HepG2 (cell line): Measurements from ENCODE around the gene PGS1. TPM values are rescaled to one million over a fixed set of nuclear protein-coding genes. Genes with fewer than 3 reads are reported as not detected.

Experiments
- ADNP ChIP-seq: sonication (generic); formaldehyde crosslinking; IDR thresholded peaks from 2 replicates; pipeline ENCODE4 v1.4.0; 2020; ENCODE audit warnings: missing genetic modification reagents
- AFF4 ChIP-seq: sonication (generic); formaldehyde crosslinking; IDR thresholded peaks from 2 replicates; pipeline ENCODE4 v1.4.0; 2020; ENCODE audit warnings: missing genetic modification reagents
- ARID4A ChIP-seq: sonication (generic); formaldehyde crosslinking; IDR thresholded peaks from 2 replicates; pipeline ENCODE4 v1.5.0; 2020; ENCODE audit warnings: mild to moderate bottlenecking, missing genetic modification reagents, borderline replicate concordance
- CCDC6 ChIP-seq: sonication (generic); formaldehyde crosslinking; IDR thresholded peaks from 2 replicates; pipeline ENCODE4 v1.8.1; 2022; ENCODE audit warnings: mild to moderate bottlenecking, missing genetic modification reagents, moderate library complexity
- GATAD1 ChIP-seq: IDR thresholded peaks from 2 replicates; pipeline ENCODE4 v1.6.1; 2016; ENCODE audit warnings: missing genetic modification reagents, missing compliant biosample characterization
- HDAC6 ChIP-seq: fragments of 200-600 bp; sonication (generic); IDR thresholded peaks from 2 replicates; pipeline ENCODE4 v1.7.0; 2017; ENCODE audit warnings: mild to moderate bottlenecking, antibody characterized with exemption, low read length, low read depth
- NR2F1 ChIP-seq, 2 experiments: fragments of 450-650 bp in 1 of 2; formaldehyde crosslinking in 1 of 2; IDR thresholded peaks; 2 replicates each; pipeline versions ENCODE4 v1.5.0 to v1.6.1; 2016 to 2020; ENCODE audit warnings: mild to moderate bottlenecking in 1 of 2, missing compliant biosample characterization in 1 of 2, missing genetic modification reagents in 1 of 2, moderate library complexity in 1 of 2
- PRMT3 ChIP-seq: sonication (generic); formaldehyde crosslinking; IDR thresholded peaks from 2 replicates; pipeline ENCODE4 v1.8.1; 2022; ENCODE audit warnings: low read depth, mild to moderate bottlenecking, moderate library complexity, missing genetic modification reagents, borderline replicate concordance
- SP2 ChIP-seq: sonication (generic); formaldehyde crosslinking; IDR thresholded peaks from 2 replicates; pipeline ENCODE4 v1.5.1; 2020; ENCODE audit warnings: mild to moderate bottlenecking, missing genetic modification reagents
- TRIM22 ChIP-seq: fragments of 450-650 bp; IDR thresholded peaks from 2 replicates; pipeline ENCODE4 v1.6.1; 2017
- ZNF275 ChIP-seq: sonication (generic); formaldehyde crosslinking; IDR thresholded peaks from 2 replicates; pipeline ENCODE4 v1.8.0; 2022; ENCODE audit warnings: missing genetic modification reagents, mild to moderate bottlenecking, inconsistent platforms, borderline replicate concordance
- ZNF383 ChIP-seq: sonication (generic); formaldehyde crosslinking; IDR thresholded peaks from 2 replicates; pipeline ENCODE4 v1.4.0; 2020; ENCODE audit warnings: missing genetic modification reagents, mild to moderate bottlenecking, borderline replicate concordance
- ZNF430 ChIP-seq: sonication (generic); formaldehyde crosslinking; IDR thresholded peaks from 2 replicates; pipeline ENCODE4 v1.9.0; 2021; ENCODE audit warnings: mild to moderate bottlenecking, missing genetic modification reagents
- ZNF644 ChIP-seq: IDR thresholded peaks from 2 replicates; pipeline ENCODE4 v1.6.1; 2016; ENCODE audit warnings: low read depth
- ZNF747 ChIP-seq: sonication (generic); formaldehyde crosslinking; IDR thresholded peaks from 2 replicates; pipeline ENCODE4 v1.8.1; 2023; ENCODE audit warnings: missing genetic modification reagents, mild to moderate bottlenecking, borderline replicate concordance
- ZXDC ChIP-seq: sonication (generic); formaldehyde crosslinking; IDR thresholded peaks from 2 replicates; pipeline ENCODE4 v1.5.0; 2020; ENCODE audit warnings: mild to moderate bottlenecking, missing genetic modification reagents
- polyA plus RNA-seq, 8 experiments: library from polyadenylated mRNA; depleted of rRNA in 3 of 8; stranded (reverse) in 7 of 8; unstranded in 1 of 8; fragments of >200 nt; fragmentation: Illumina TruSeq in 4 of 8; extraction: Trizol in 4 of 8; gene quantifications; 2 replicates each; pipeline versions ENCODE4 v1.2.1 to v1.2.3, GENCODE V29; 2011 to 2016; ENCODE audit warnings: low read depth in 4 of 8, missing spikeins in 1 of 8, mixed read lengths in 1 of 8; ENCODE audit not compliant: insufficient read depth in 1 of 8
- total RNA-seq, 5 experiments: library from RNA; depleted of rRNA; stranded (reverse); fragments of >200 nt; fragmentation: Illumina TruSeq; extraction: Trizol; gene quantifications; 2 replicates each; pipeline ENCODE4 v1.2.3, GENCODE V29; 2016; ENCODE audit warnings: low read depth in 1 of 5

PGS1 gene
- total and polyA plus RNA-seq, 2 of the 13 experiments (the other 11 are each of a cell fraction or from before 2014, with no cell fraction given): 25.9 to 31.5 TPM

- TF ChIP-seq AFF4: no peak
- no peak for TF ChIP-seq ZNF275 (CRISPR knock-in tag)
- no peak for TF ChIP-seq ZNF644 (CRISPR knock-in tag)
- TF ChIP-seq PRMT3 (CRISPR knock-in tag): no peak
- TF ChIP-seq ZXDC (CRISPR knock-in tag): no peak
- no peak for TF ChIP-seq ZNF383 (CRISPR knock-in tag)
- no peak for TF ChIP-seq ARID4A (CRISPR knock-in tag)
- no peak for TF ChIP-seq HDAC6
- peak; percentile 20; the same call in 1 of the 2 replicates for TF ChIP-seq ZNF747 (CRISPR knock-in tag)
- no peak for TF ChIP-seq CCDC6
- no peak for TF ChIP-seq SP2 (CRISPR knock-in tag)
- no peak for TF ChIP-seq GATAD1 (CRISPR knock-in tag)
- TF ChIP-seq ZNF430 (CRISPR knock-in tag): 0 out of 2 replicates have a peak, but pooled peaks have one; percentile 16
- TF ChIP-seq TRIM22: no peak
- TF ChIP-seq NR2F1 (CRISPR knock-in tag; IDR thresholded peaks at IDR 0.05): no peak
- TF ChIP-seq ADNP (CRISPR knock-in tag): no peak
Observed at GRCh38 chr17:78355045-78355641, 23.3 kb upstream of the PGS1 start (continued).
